Adrenal gland (tissue), 12 donors: Measurements from ENCODE around the gene HNRNPL. TPM values are rescaled to one million over a fixed set of nuclear protein-coding genes. Genes with fewer than 3 reads are reported as not detected.

Experiments used
- DNase-seq, 7 donors: peaks; one replicate each; pipeline ENCODE4 v3.0.0-alpha.2; 2019 to 2020
- H3K27ac ChIP-seq, 5 donors: fragments of 200-600 bp; sonication (generic) in 4 of 5; 1 replicate in 3 of 5; 2 replicates in 2 of 5; pipeline versions ENCODE4 v1.5.1 to v1.8.0; 2016 to 2020; ENCODE audit warnings: mild to moderate bottlenecking in 1 of 5
- H3K27me3 ChIP-seq: fragments of 200-600 bp; 2 replicates; pipeline ENCODE4 v1.8.0; 2021
- H3K36me3 ChIP-seq, 2 donors: fragments of 200-600 bp; replicated peaks in 1 of 2; 1 replicate in 1 of 2; 2 replicates in 1 of 2; pipeline versions ENCODE4 v1.5.1 to v1.8.0; 2018 to 2022
- H3K4me1 ChIP-seq, 2 donors: fragments of 200-600 bp; replicated peaks in 1 of 2; 1 replicate in 1 of 2; 2 replicates in 1 of 2; pipeline versions ENCODE4 v1.5.1 to v1.8.0; 2018 to 2021
- H3K4me3 ChIP-seq, 4 donors: fragments of 200-600 bp; sonication (generic) in 3 of 4; one replicate each; pipeline ENCODE4 v1.5.1; 2016 to 2018
- H3K9me3 ChIP-seq, 3 donors: fragments of 200-600 bp; sonication (generic) in 1 of 3; replicated peaks in 1 of 3; 1 replicate in 2 of 3; 2 replicates in 1 of 3; pipeline versions ENCODE4 v1.5.1 to v1.8.0; 2016 to 2021
- CTCF ChIP-seq, 6 experiments: fragments of 450-650 bp in 4 of 6; fragments of 200-600 bp in 2 of 6; sonication (generic) in 1 of 6; IDR thresholded peaks; 1 replicate in 5 of 6; 2 replicates in 1 of 6; pipeline versions ENCODE4 v1.5.1 to v1.8.0; 2016 to 2021; ENCODE audit warnings: antibody characterized with exemption in 6 of 6, mild to moderate bottlenecking in 2 of 6, moderate library complexity in 1 of 6
- POLR2A ChIP-seq, 2 donors: fragments of 450-650 bp; IDR thresholded peaks; one replicate each; pipeline ENCODE4 v1.6.1; 2017; ENCODE audit warnings: antibody characterized with exemption in 2 of 2, mild to moderate bottlenecking in 2 of 2, moderate library complexity in 1 of 2
- WGBS, 4 donors: extraction: QIAGEN DNeasy Blood & Tissue Kit in 2 of 4; methylation state at CpG; one replicate each; pipeline versions ENCODE4 v1.1.5 to v1.1.7; 2013 to 2017; 5-methylcytosine and 5-hydroxymethylcytosine counted together
- intact Hi-C, 2 donors: fragments of 100-400 bp; cut with DNase I; formaldehyde crosslinking; loops; one replicate each; pipeline versions ENCODE4 v1.14.1 to v1.15.0; 2022 to 2023
- polyA plus RNA-seq, 3 donors: library from polyadenylated mRNA; stranded (reverse); fragments of 200-250 nt in 2 of 3; fragments of 350-450 nt in 1 of 3; fragmentation: Illumina TruSeq in 1 of 3; extraction: RNeasy Lipid Tissue Mini Kit (QIAGEN cat#74804) in 1 of 3; gene quantifications; one replicate each; pipeline ENCODE4 v1.2.3, GENCODE V29; 2013 to 2014
- total RNA-seq, 9 donors: library from RNA; depleted of rRNA in 4 of 9; stranded (reverse); fragments of >200 nt in 4 of 9; fragments of 120-200 nt in 1 of 9; fragmentation: NEBNext Ultra II Directional in 1 of 9; extraction: Animal tissue kit (Norgen Biotek cat#: 25700) in 1 of 9; gene quantifications; one replicate each; pipeline versions ENCODE4 v1.1.0 to v1.2.4, GENCODE V29; 2013 to 2023
- donor health status: healthy with polysubstance abuse.
- donor health status: Bipolar disorder and iron deficiency.
- donor health status: DM: yes; HTN: yes; CAD: no.
- donor health status: DM: no; HTN: no; CAD: no.
- donor health status: DM: no; HTN: no; CAD: no.
- donor health status: DM: yes; HTN: yes; CAD: no.

Gene HNRNPL
- total and polyA plus RNA-seq, 12 donors, result 133 to 295 (median 203) TPM

- DNase-seq, result peak in 5 of 7 donors; percentile 60 to 100 (median 100)
- intact Hi-C loops, result no loop called here
- peaks cover 24 to 41% of the 10 kb centered on the region in 2 donors for H3K4me1 ChIP-seq
Measured at GRCh38 chr19:38850436-38850975, 720 bp upstream of the HNRNPL start.

GRCh38 chr19:38849147-38849859, 483 bp downstream of the HNRNPL start:
- Histone ChIP-seq H3K9me3 (no peaks in the 10 kb centered on the region), H3K4me1 (peaks cover 24 to 50% of the 10 kb centered on the region in 2 donors), H3K27me3 (no peaks in the 10 kb centered on the region), H3K36me3 (peaks cover 0 to 31% of the 10 kb centered on the region in 2 donors), H3K4me3 (peak overlapping the region; percentile 25 to 99 (median 76)), H3K27ac (peak overlapping the region; percentile 98 to 100 (median 100))
- DNase-seq, result peak; percentile 97 to 99 (median 98)
- intact Hi-C loops, result loop anchor here (5.0 to 10.0 kb wide), 2 partner anchors 115 to 122 kb away; no protein-coding TSS in a partner anchor
- 0 to 1% (median 1%) methylated on average over 34 to 76 of the region's 76 CpGs for WGBS, 4 donors
- TF ChIP-seq POLR2A (IDR thresholded peaks at IDR 0.05) (no peak), CTCF (IDR thresholded peaks at IDR 0.05) (no peak)

More at GRCh38 chr19:38850436-38850975, 720 bp upstream of the HNRNPL start:
- peak in 5 of 6 experiments; percentile 35 to 63 (median 43) for TF ChIP-seq CTCF (IDR thresholded peaks at IDR 0.05)
- peak; percentile 73 to 93 for TF ChIP-seq POLR2A (IDR thresholded peaks at IDR 0.05)
- H3K27ac ChIP-seq, result peak overlapping the region; percentile 95 to 100 (median 98)
- peak overlapping the region in 2 of 4 donors; percentile 48 to 98 for H3K4me3 ChIP-seq
- no peaks in the 10 kb centered on the region for H3K27me3 ChIP-seq
- WGBS, 4 donors, result 0 to 1% (median 0%) methylated on average over 10 to 26 of the region's 26 CpGs
- no peaks in the 10 kb centered on the region for H3K9me3 ChIP-seq
- H3K36me3 ChIP-seq, result peaks cover 0 to 19% of the 10 kb centered on the region in 2 donors

- peaks cover 0 to 39% of the 10 kb centered on the region in 2 donors for H3K36me3 ChIP-seq
- DNase-seq, result peak in 1 of 7 donors; percentile 28
- peak overlapping the region in 3 of 4 donors; percentile 12 to 98 (median 51) for H3K4me3 ChIP-seq
- H3K9me3 ChIP-seq, result no peaks in the 10 kb centered on the region
- WGBS, 4 donors, result 11 to 18% (median 13%) methylated on average over 19 to 22 of the region's 22 CpGs
- H3K27ac ChIP-seq, result peak overlapping the region; percentile 98 to 100 (median 100)
- TF ChIP-seq CTCF (IDR thresholded peaks at IDR 0.05) (no peak), POLR2A (IDR thresholded peaks at IDR 0.05) (no peak)
- H3K27me3 ChIP-seq, result no peaks in the 10 kb centered on the region
- intact Hi-C loops, result loop anchor here (5.0 to 10.0 kb wide), 2 partner anchors 114 to 121 kb away; no protein-coding TSS in a partner anchor
- H3K4me1 ChIP-seq, result peaks cover 24 to 57% of the 10 kb centered on the region in 2 donors
Measured at GRCh38 chr19:38848299-38849146, 1.3 kb downstream of the HNRNPL start.
